Activated naive CD4-positive, alpha-beta T cell (primary cell): Measurements from ENCODE around the gene HOXB7.

ENCODE experiments used
- DNase-seq, 4 experiments: peaks; one replicate each; lab custom pipeline; 2025; lab: John Stamatoyannopoulos, UW

HOXB7 gene

GRCh38 chr17:48594538-48595277, 16.1 kb downstream of the HOXB7 start:
- no peak for DNase-seq

GRCh38 chr17:48593840-48594537, 16.8 kb downstream of the HOXB7 start:
- DNase-seq, result peak; percentile 43 to 76 (median 62)

GRCh38 chr17:48593126-48593829, 17.5 kb downstream of the HOXB7 start, which contains the start of gene HOXB5:
Gene HOXB5 (minus strand): TSS chr17:48593779. CDS start chr17:48593682, 97 bp downstream.
- DNase-seq, result no peak

GRCh38 chr17:48592577-48592976, 18.2 kb downstream of the HOXB7 start:
- peak in 1 of 4 experiments; percentile 26 for DNase-seq

- no peak for DNase-seq
Measured at GRCh38 chr17:48592057-48592514, 18.7 kb downstream of the HOXB7 start.

GRCh38 chr17:48591255-48592056, 19.4 kb downstream of the HOXB7 start:
- no peak for DNase-seq

- no peak for DNase-seq
Measured at GRCh38 chr17:48590607-48591161, 20.1 kb downstream of the HOXB7 start.

- no peak for DNase-seq
Measured at GRCh38 chr17:48589831-48590606, 20.8 kb downstream of the HOXB7 start, which contains the start of gene HOXB3. Gene HOXB3 (minus strand): TSS chr17:48590241. CDS start chr17:48552474, 37,767 bp downstream.

- no peak for DNase-seq
Measured at GRCh38 chr17:48589060-48589830, 21.6 kb downstream of the HOXB7 start.

GRCh38 chr17:48588528-48588927, 22.3 kb downstream of the HOXB7 start:
- DNase-seq, result no peak

GRCh38 chr17:48588074-48588415, 22.8 kb downstream of the HOXB7 start:
- DNase-seq, result no peak

- DNase-seq, result no peak
Measured at GRCh38 chr17:48587276-48588073, 23.3 kb downstream of the HOXB7 start.

- peak in 1 of 4 experiments; percentile 9 for DNase-seq
Measured at GRCh38 chr17:48586355-48587258, 24.2 kb downstream of the HOXB7 start.

GRCh38 chr17:48584223-48584741, 26.5 kb downstream of the HOXB7 start:
- no peak for DNase-seq

- no peak for DNase-seq
Measured at GRCh38 chr17:48583708-48584222, 27.1 kb downstream of the HOXB7 start.

- DNase-seq, result no peak
Measured at GRCh38 chr17:48582750-48583069, 28.1 kb downstream of the HOXB7 start.

GRCh38 chr17:48579760-48580554, 30.9 kb downstream of the HOXB7 start:
- DNase-seq, result no peak
